ENCODE measurements around the gene DNAJB9. TPM values are rescaled to one million over a fixed set of nuclear protein-coding genes. Genes with fewer than 3 reads are reported as not detected.

Gene DNAJB9
- total RNA-seq, 6 donors from 2014 or later, result 5.2 to 54.1 (median 29.0) TPM

- DNase-seq (no peak), ATAC-seq (ENCODE audit: low FRiP score in 2 of 2) (no peak)
- TF ChIP-seq, protein P1, sequence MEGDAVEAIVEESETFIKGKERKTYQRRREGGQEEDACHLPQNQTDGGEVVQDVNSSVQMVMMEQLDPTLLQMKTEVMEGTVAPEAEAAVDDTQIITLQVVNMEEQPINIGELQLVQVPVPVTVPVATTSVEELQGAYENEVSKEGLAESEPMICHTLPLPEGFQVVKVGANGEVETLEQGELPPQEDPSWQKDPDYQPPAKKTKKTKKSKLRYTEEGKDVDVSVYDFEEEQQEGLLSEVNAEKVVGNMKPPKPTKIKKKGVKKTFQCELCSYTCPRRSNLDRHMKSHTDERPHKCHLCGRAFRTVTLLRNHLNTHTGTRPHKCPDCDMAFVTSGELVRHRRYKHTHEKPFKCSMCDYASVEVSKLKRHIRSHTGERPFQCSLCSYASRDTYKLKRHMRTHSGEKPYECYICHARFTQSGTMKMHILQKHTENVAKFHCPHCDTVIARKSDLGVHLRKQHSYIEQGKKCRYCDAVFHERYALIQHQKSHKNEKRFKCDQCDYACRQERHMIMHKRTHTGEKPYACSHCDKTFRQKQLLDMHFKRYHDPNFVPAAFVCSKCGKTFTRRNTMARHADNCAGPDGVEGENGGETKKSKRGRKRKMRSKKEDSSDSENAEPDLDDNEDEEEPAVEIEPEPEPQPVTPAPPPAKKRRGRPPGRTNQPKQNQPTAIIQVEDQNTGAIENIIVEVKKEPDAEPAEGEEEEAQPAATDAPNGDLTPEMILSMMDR (IDR thresholded peaks at IDR 0.05), result no peak
- no peak for TF ChIP-seq POLR2AphosphoS5 (IDR thresholded peaks at IDR 0.05)
- no peak for TF ChIP-seq EP300 (IDR thresholded peaks at IDR 0.05)
- TF ChIP-seq POLR2A (IDR thresholded peaks at IDR 0.05), result no peak
- no peaks in the 10 kb centered on the region for H3K9me3 ChIP-seq
- no peak overlapping the region for H3K4me3 ChIP-seq
- 84% methylated on average over 3 of the region's 3 CpGs for WGBS, 2 donors
- H3K36me3 ChIP-seq, result no peaks in the 10 kb centered on the region
- H3K27me3 ChIP-seq, result no peaks in the 10 kb centered on the region
- H3K4me1 ChIP-seq, result no peaks in the 10 kb centered on the region
- no peak overlapping the region for H3K27ac ChIP-seq
Observed at GRCh38 chr7:108614896-108615295, 45.2 kb downstream of the DNAJB9 start.

GRCh38 chr7:108618056-108618455 lies 48.4 kb downstream of the DNAJB9 start:
- TF ChIP-seq POLR2AphosphoS5 (IDR thresholded peaks at IDR 0.05), result no peak
- no peak for TF ChIP-seq EP300 (IDR thresholded peaks at IDR 0.05)
- TF ChIP-seq, protein P1 (IDR thresholded peaks at IDR 0.05), result no peak
- TF ChIP-seq POLR2A (IDR thresholded peaks at IDR 0.05), result no peak
- Histone ChIP-seq H3K36me3 (no peaks in the 10 kb centered on the region), H3K4me1 (no peaks in the 10 kb centered on the region), H3K27me3 (no peaks in the 10 kb centered on the region), H3K27ac (no peak overlapping the region), H3K4me3 (no peak overlapping the region), H3K9me3 (no peaks in the 10 kb centered on the region)
- 76 to 88% methylated on average over 3 of the region's 3 CpGs for WGBS, 2 donors
- no peak for DNase-seq
- no peak for ATAC-seq (ENCODE audit: low FRiP score in 2 of 2)

GRCh38 chr7:108623220-108623619 lies 53.5 kb downstream of the DNAJB9 start:
- Histone ChIP-seq H3K27me3 (no peaks in the 10 kb centered on the region), H3K27ac (no peak overlapping the region), H3K36me3 (no peaks in the 10 kb centered on the region), H3K9me3 (no peaks in the 10 kb centered on the region), H3K4me3 (no peak overlapping the region), H3K4me1 (no peaks in the 10 kb centered on the region)
- ATAC-seq (ENCODE audit: low FRiP score in 2 of 2), result no peak
- DNase-seq, result no peak
- whole genome bisulfite sequencing, 2 donors, result 79 to 81% methylated on average over 5 of the region's 5 CpGs
- TF ChIP-seq EP300 (IDR thresholded peaks at IDR 0.05), result no peak
- TF ChIP-seq, protein P1 (IDR thresholded peaks at IDR 0.05), result no peak
- TF ChIP-seq POLR2A (IDR thresholded peaks at IDR 0.05), result no peak
- no peak for TF ChIP-seq POLR2AphosphoS5 (IDR thresholded peaks at IDR 0.05)

Other genes with a start within 250 kb of the DNAJB9 start
- 10 to 100 TPM in 1 of 6 donors, 1 to 10 TPM in 5; 2.5 to 23.0 (median 5.0) TPM for gene NRCAM, start 113.4 kb upstream of the DNAJB9 start, total RNA-seq
- gene PNPLA8, start 43.7 kb upstream of the DNAJB9 start, total RNA-seq, result 10 to 100 TPM in 5 of 6 donors, 1 to 10 TPM in 1; 6.5 to 39.1 (median 23.9) TPM
- gene THAP5, start 168 bp upstream of the DNAJB9 start, total RNA-seq, result 10 to 100 TPM in 5 of 6 donors, 1 to 10 TPM in 1; 8.2 to 32.9 (median 19.8) TPM

All from upper lobe of left lung (tissue), 6 donors.